KMS-11 (cell line): Measurements from ENCODE around the gene NDUFC1.
A peak's percentile ranks its signal among the peaks of the same experiment; 100 is the strongest.

Experiments used
- H2AFZ ChIP-seq: fragments of 200-600 bp; sonication (generic); 2 replicates; pipeline ENCODE4 v1.6.1; 2016; ENCODE audit warnings: antibody characterized with exemption, mixed run types, low read depth
- H3K27ac ChIP-seq: fragments of 200-600 bp; sonication (generic); 2 replicates; pipeline ENCODE4 v1.6.1; 2016; ENCODE audit warnings: mild to moderate bottlenecking, mixed run types
- H3K27me3 ChIP-seq: fragments of 200-600 bp; sonication (generic); 2 replicates; pipeline ENCODE4 v1.6.1; 2017; ENCODE audit warnings: mild to moderate bottlenecking, low read depth, mixed run types, moderate library complexity; ENCODE audit not compliant: insufficient read depth
- H3K36me3 ChIP-seq: fragments of 200-600 bp; sonication (generic); 2 replicates; pipeline ENCODE4 v1.6.1; 2017; ENCODE audit warnings: mild to moderate bottlenecking, mixed run types; ENCODE audit not compliant: insufficient read depth
- H3K4me1 ChIP-seq: fragments of 200-600 bp; sonication (generic); 2 replicates; pipeline ENCODE4 v1.6.1; 2016; ENCODE audit warnings: mild to moderate bottlenecking, low read depth, mixed run types; ENCODE audit not compliant: poor library complexity, severe bottlenecking
- H3K4me2 ChIP-seq: fragments of 200-600 bp; sonication (generic); 2 replicates; pipeline ENCODE4 v1.7.0; 2016; ENCODE audit warnings: mild to moderate bottlenecking, mixed run types
- H3K4me3 ChIP-seq: fragments of 200-600 bp; sonication (generic); IDR thresholded peaks from 2 replicates; pipeline ENCODE4 v1.6.1; 2017; ENCODE audit warnings: low read depth, low read length, mixed read lengths; ENCODE audit not compliant: insufficient read depth
- H3K79me2 ChIP-seq: fragments of 200-600 bp; sonication (generic); 2 replicates; pipeline ENCODE4 v1.6.1; 2016; ENCODE audit warnings: low read depth, mixed run types; ENCODE audit not compliant: insufficient read depth
- H3K9ac ChIP-seq: fragments of 200-600 bp; sonication (generic); 2 replicates; pipeline ENCODE4 v1.6.1; 2016; ENCODE audit warnings: mild to moderate bottlenecking, mixed run types
- H4K20me1 ChIP-seq: fragments of 200-600 bp; sonication (generic); 2 replicates; pipeline ENCODE4 v1.6.1; 2016; ENCODE audit warnings: mild to moderate bottlenecking, mixed run types; ENCODE audit not compliant: insufficient read depth
- TF ChIP-seq, protein P1 (sequence below): fragments of 200-600 bp; sonication (generic); conservative IDR thresholded peaks from 2 replicates; pipeline ENCODE4 v1.6.1; 2017; ENCODE audit warnings: low read depth, mild to moderate bottlenecking, antibody characterized with exemption, low read length, moderate library complexity, mixed read lengths

The NDUFC1 gene

DNA sequence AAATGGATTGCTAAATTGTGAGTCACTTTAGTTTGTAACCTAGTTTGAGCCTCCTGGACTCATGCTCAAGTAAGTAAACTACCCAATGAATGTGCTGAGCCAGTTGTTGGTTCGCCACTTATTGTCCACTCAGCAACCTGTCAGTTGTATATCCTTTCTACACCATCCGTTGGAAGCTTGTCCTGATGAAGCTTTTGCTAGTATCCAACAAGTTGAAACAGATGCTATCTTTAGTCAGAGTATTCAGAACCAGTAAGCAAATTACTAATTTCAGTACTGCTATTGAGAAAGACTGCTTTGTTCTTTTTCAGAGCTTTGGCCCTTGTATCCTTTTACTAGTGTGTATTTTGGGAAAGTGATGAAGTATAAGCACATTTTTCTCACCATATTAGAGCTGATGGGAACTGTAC is 5.3 kb downstream of the NDUFC1 start:
- Histone ChIP-seq H3K27me3 (no peaks in the 10 kb centered on the region), H3K9ac (peak overlapping the region; percentile 96; the same call in 1 of the 2 replicates), H4K20me1 (no peaks in the 10 kb centered on the region), H3K4me1 (peaks cover 58% of the 10 kb centered on the region), H3K36me3 (peaks cover 5% of the 10 kb centered on the region; the same call in 1 of the 2 replicates), H2AFZ (peak overlapping the region; percentile 39; the same call in 1 of the 2 replicates), H3K4me2 (peak overlapping the region; percentile 91), H3K4me3 (no peak overlapping the region), H3K27ac (peak overlapping the region; percentile 88), H3K79me2 (peaks cover 63% of the 10 kb centered on the region)
- TF ChIP-seq, protein P1, sequence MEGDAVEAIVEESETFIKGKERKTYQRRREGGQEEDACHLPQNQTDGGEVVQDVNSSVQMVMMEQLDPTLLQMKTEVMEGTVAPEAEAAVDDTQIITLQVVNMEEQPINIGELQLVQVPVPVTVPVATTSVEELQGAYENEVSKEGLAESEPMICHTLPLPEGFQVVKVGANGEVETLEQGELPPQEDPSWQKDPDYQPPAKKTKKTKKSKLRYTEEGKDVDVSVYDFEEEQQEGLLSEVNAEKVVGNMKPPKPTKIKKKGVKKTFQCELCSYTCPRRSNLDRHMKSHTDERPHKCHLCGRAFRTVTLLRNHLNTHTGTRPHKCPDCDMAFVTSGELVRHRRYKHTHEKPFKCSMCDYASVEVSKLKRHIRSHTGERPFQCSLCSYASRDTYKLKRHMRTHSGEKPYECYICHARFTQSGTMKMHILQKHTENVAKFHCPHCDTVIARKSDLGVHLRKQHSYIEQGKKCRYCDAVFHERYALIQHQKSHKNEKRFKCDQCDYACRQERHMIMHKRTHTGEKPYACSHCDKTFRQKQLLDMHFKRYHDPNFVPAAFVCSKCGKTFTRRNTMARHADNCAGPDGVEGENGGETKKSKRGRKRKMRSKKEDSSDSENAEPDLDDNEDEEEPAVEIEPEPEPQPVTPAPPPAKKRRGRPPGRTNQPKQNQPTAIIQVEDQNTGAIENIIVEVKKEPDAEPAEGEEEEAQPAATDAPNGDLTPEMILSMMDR, result no peak

DNA sequence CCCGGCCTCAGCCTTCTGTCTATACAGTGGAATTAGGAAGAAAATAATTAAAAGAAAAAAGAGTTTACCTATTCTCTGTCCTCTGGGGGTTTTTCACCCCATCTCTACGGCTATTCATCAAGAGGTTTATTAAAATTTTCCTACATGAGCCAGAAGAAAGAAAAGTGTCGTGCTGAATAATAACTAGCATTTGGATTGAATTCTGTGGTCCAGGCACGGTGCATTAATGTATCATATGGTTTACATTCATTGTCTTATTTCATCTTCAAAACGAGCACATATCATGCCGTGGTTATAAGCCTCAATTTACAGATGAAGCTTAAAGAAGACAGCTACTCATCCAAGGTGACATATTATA is 6.4 kb downstream of the NDUFC1 start:
- H3K27ac ChIP-seq, result peak overlapping the region; percentile 88
- H2AFZ ChIP-seq, result peak overlapping the region; percentile 64
- no peaks in the 10 kb centered on the region for H3K27me3 ChIP-seq
- no peaks in the 10 kb centered on the region for H4K20me1 ChIP-seq
- H3K4me3 ChIP-seq, result peak overlapping the region; percentile 29
- H3K36me3 ChIP-seq, result peaks cover 6% of the 10 kb centered on the region; the same call in 1 of the 2 replicates
- H3K79me2 ChIP-seq, result peaks cover 55% of the 10 kb centered on the region
- TF ChIP-seq, protein P1, result peak; percentile 2; the same call in 1 of the 2 replicates
- H3K4me1 ChIP-seq, result peaks cover 58% of the 10 kb centered on the region
- peak overlapping the region; percentile 91 for H3K4me2 ChIP-seq
- H3K9ac ChIP-seq, result peak overlapping the region; percentile 96; the same call in 1 of the 2 replicates

DNA sequence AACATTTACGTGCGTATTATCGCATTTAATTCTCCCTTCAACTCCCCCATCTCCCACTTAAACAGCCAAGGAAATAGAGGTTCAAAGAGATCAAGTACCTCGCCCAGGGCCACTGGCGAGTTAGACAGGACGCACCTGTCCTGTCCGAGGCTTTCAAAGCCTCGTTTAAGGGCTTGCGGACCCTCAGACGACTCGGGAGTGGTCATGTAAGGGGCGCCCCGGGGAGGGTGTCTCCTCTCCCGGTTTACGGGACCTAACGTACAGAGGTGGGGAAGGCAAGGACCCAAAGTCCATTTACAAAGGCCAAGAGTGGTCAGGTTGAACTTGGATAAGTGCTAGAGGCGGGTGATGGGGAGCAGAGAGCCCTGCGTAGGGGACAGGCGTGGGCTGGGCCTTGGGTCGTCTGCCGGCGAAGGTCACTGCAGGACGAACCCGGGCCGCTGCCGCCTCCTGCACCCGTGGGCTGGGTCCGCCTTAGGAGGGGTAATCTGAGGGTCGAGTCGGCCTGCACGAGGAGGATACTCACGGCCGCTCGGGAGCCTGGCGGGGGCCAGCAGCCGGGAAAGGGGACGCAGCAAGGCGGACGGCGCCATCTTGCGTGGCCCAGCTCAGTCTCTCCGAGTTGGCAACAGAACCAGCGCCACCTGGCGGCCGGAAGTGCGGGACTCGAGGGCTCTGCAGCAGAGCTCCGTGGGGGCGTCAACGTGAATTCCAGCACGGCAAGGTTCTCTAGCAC is 6.9 kb downstream of the NDUFC1 start:
- peak overlapping the region; percentile 91 for H3K4me2 ChIP-seq
- peak overlapping the region; percentile 58 for H3K4me3 ChIP-seq
- peaks cover 58% of the 10 kb centered on the region for H3K4me1 ChIP-seq
- H3K27me3 ChIP-seq, result no peaks in the 10 kb centered on the region
- TF ChIP-seq, protein P1, result peak; percentile 92
- H3K79me2 ChIP-seq, result peaks cover 49% of the 10 kb centered on the region
- no peaks in the 10 kb centered on the region for H4K20me1 ChIP-seq
- H2AFZ ChIP-seq, result peak overlapping the region; percentile 64
- H3K9ac ChIP-seq, result peak overlapping the region; percentile 96
- peaks cover 8% of the 10 kb centered on the region; the same call in 1 of the 2 replicates for H3K36me3 ChIP-seq
- H3K27ac ChIP-seq, result peak overlapping the region; percentile 88

DNA sequence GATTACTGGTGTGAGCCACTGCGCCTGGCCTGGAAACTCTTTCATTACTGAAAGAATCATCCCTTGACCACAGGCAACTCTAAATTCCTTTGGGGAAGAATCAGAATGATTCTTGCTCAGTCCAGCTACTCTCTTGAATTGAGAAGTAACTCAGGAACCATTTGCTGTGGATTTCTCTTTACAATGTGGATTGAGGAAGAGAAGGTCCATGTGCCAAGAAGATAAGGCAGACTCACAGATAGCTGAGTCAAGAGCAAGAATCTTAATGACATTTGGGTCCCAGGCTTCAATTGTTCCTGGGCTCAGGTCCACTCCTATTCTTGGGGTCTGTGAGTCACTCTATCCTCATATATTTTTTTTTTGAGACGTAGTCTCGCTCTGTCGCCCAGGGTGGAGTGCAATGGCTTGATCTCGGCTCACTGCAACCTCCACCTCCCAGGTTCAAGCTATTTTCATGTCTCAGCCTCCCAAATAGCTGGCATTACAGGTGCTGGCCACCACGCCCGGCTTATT is 16.0 kb downstream of the NDUFC1 start:
- H3K27me3 ChIP-seq, result no peaks in the 10 kb centered on the region
- H3K4me3 ChIP-seq, result no peak overlapping the region
- H3K27ac ChIP-seq, result no peak overlapping the region
- TF ChIP-seq, protein P1, result no peak
- H2AFZ ChIP-seq, result no peak overlapping the region
- peaks cover 7% of the 10 kb centered on the region; the same call in 1 of the 2 replicates for H3K36me3 ChIP-seq
- no peak overlapping the region for H3K9ac ChIP-seq
- no peaks in the 10 kb centered on the region for H4K20me1 ChIP-seq
- H3K4me1 ChIP-seq, result no peaks in the 10 kb centered on the region
- no peaks in the 10 kb centered on the region for H3K79me2 ChIP-seq
- no peak overlapping the region for H3K4me2 ChIP-seq
